Measurements from ENCODE around the gene C19orf81. TPM values are rescaled to one million over a fixed set of nuclear protein-coding genes. Genes with fewer than 3 reads are reported as not detected.

The C19orf81 gene
- total RNA-seq, 4 donors from 2014 or later, result not detected

- peaks cover 3 to 21% of the 10 kb centered on the region in 2 donors for H3K27me3 ChIP-seq
- no peak for DNase-seq
Observed at GRCh38 chr19:50697414-50698124, 48.3 kb downstream of the C19orf81 start.

GRCh38 chr19:50701367-50701985 is 52.2 kb downstream of the C19orf81 start:
- DNase-seq, result no peak
- no peak overlapping the region for H3K4me3 ChIP-seq
- H3K27me3 ChIP-seq, result no peaks in the 10 kb centered on the region
- no peaks in the 10 kb centered on the region for H3K4me1 ChIP-seq
- H3K9me3 ChIP-seq, result no peaks in the 10 kb centered on the region
- no peak for TF ChIP-seq CTCF (IDR thresholded peaks at IDR 0.05)
- intact Hi-C loops (cut with DNase I; ENCODE audit: low total_unique reads), result no loop called here
- no peak overlapping the region for H3K27ac ChIP-seq
- H3K36me3 ChIP-seq, result no peaks in the 10 kb centered on the region

More at GRCh38 chr19:50697414-50698124, 48.3 kb downstream of the C19orf81 start:
- intact Hi-C loops (cut with DNase I; ENCODE audit: low total_unique reads), result no loop called here
- H3K36me3 ChIP-seq, result no peaks in the 10 kb centered on the region
- no peak overlapping the region for H3K4me3 ChIP-seq
- TF ChIP-seq POLR2A (IDR thresholded peaks at IDR 0.05), result no peak
- no peak for TF ChIP-seq CTCF (IDR thresholded peaks at IDR 0.05)
- H3K4me1 ChIP-seq, result no peaks in the 10 kb centered on the region
- H3K9me3 ChIP-seq, result no peaks in the 10 kb centered on the region
- no peak overlapping the region for H3K27ac ChIP-seq

GRCh38 chr19:50702158-50702870 is 53.1 kb downstream of the C19orf81 start:
- intact Hi-C loops (cut with DNase I; ENCODE audit: low total_unique reads), result no loop called here
- Histone ChIP-seq H3K36me3 (no peaks in the 10 kb centered on the region), H3K9me3 (no peaks in the 10 kb centered on the region), H3K27me3 (no peaks in the 10 kb centered on the region), H3K4me3 (no peak overlapping the region), H3K4me1 (no peaks in the 10 kb centered on the region), H3K27ac (no peak overlapping the region)
- DNase-seq, result no peak
- TF ChIP-seq POLR2A (IDR thresholded peaks at IDR 0.05) (no peak), CTCF (IDR thresholded peaks at IDR 0.05) (no peak)

- H3K4me1 ChIP-seq, result no peaks in the 10 kb centered on the region
- H3K9me3 ChIP-seq, result no peaks in the 10 kb centered on the region
- TF ChIP-seq POLR2A (IDR thresholded peaks at IDR 0.05) (no peak), CTCF (IDR thresholded peaks at IDR 0.05) (no peak)
- no peak overlapping the region for H3K4me3 ChIP-seq
- intact Hi-C loops (cut with DNase I; ENCODE audit: low total_unique reads), result no loop called here
- no peak for DNase-seq
- no peaks in the 10 kb centered on the region for H3K36me3 ChIP-seq
- H3K27ac ChIP-seq, result no peak overlapping the region
- H3K27me3 ChIP-seq, result no peaks in the 10 kb centered on the region
Observed at GRCh38 chr19:50702871-50703829, 53.9 kb downstream of the C19orf81 start.
